ENCODE measurements around the gene CAMTA1.

- TF ChIP-seq CTCF (IDR thresholded peaks at IDR 0.05; ENCODE audit: insufficient read depth, low read depth, low read length) (no peak), EZH2 (IDR thresholded peaks at IDR 0.05; ENCODE audit: insufficient read depth, low read length) (no peak)
These were observed 908.4 kb downstream of the CAMTA1 start for GRCh38 chr1:7693662-7694061.

Measured in astrocyte (in vitro differentiated cells and primary cell).